SU-DHL-6 (cell line): ENCODE results near the gene MYO7B.

Source experiments
- EZH2phosphoT487 ChIP-seq: fragments of 200-600 bp; sonication (generic), shearing (Covaris generic); conservative IDR thresholded peaks from 2 replicates; pipeline ENCODE4 v1.6.1; 2018; ENCODE audit warnings: mild to moderate bottlenecking, antibody characterized with exemption, low read length, moderate library complexity, mixed read lengths
- TF ChIP-seq, protein P1 (sequence below): fragments of 200-600 bp; sonication (generic); IDR thresholded peaks from one replicate; pipeline ENCODE4 v1.5.1; 2017; ENCODE audit warnings: antibody characterized with exemption, mild to moderate bottlenecking, low read length, moderate library complexity; ENCODE audit not compliant: insufficient read depth, poor library complexity, severe bottlenecking

GRCh38 chr2:127508631-127509034 is 26.9 kb upstream of the MYO7B start:
- TF ChIP-seq, protein P1, sequence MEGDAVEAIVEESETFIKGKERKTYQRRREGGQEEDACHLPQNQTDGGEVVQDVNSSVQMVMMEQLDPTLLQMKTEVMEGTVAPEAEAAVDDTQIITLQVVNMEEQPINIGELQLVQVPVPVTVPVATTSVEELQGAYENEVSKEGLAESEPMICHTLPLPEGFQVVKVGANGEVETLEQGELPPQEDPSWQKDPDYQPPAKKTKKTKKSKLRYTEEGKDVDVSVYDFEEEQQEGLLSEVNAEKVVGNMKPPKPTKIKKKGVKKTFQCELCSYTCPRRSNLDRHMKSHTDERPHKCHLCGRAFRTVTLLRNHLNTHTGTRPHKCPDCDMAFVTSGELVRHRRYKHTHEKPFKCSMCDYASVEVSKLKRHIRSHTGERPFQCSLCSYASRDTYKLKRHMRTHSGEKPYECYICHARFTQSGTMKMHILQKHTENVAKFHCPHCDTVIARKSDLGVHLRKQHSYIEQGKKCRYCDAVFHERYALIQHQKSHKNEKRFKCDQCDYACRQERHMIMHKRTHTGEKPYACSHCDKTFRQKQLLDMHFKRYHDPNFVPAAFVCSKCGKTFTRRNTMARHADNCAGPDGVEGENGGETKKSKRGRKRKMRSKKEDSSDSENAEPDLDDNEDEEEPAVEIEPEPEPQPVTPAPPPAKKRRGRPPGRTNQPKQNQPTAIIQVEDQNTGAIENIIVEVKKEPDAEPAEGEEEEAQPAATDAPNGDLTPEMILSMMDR: no peak
- TF ChIP-seq EZH2phosphoT487: no peak
